GM12864 (cell line): ENCODE data around the gene DRAXIN.

Experiments
- DNase-seq: peaks from one replicate; pipeline ENCODE4 v3.0.0-alpha.2; 2011; ENCODE audit warnings: low read depth
- H3K4me3 ChIP-seq: 2 replicates; pipeline ENCODE4 v1.5.1; 2011; ENCODE audit warnings: mild to moderate bottlenecking, low read depth, low read length, control low read depth
- CTCF ChIP-seq: IDR thresholded peaks from 2 replicates; pipeline ENCODE4 v1.5.1; 2011; ENCODE audit warnings: low read depth, mild to moderate bottlenecking, moderate library complexity, low read length, control low read depth, inconsistent platforms; ENCODE audit errors: missing control alignments

Gene DRAXIN

GRCh38 chr1:11759791-11760190, 68.3 kb downstream of the DRAXIN start:
- DNase-seq, result no peak
- no peak for TF ChIP-seq CTCF
- H3K4me3 ChIP-seq, result no peak overlapping the region

GRCh38 chr1:11761285-11761684, 69.8 kb downstream of the DRAXIN start:
- H3K4me3 ChIP-seq, result no peak overlapping the region
- no peak for TF ChIP-seq CTCF
- DNase-seq, result no peak

GRCh38 chr1:11761988-11762406, 70.5 kb downstream of the DRAXIN start, which contains the start of gene C1orf167:
C1orf167 (plus strand) TSS chr1:11762193; CDS start chr1:11764401, 2,208 bp downstream.
- DNase-seq, result no peak
- no peak within 1 kb of the TSS for H3K4me3 ChIP-seq
- no peak for TF ChIP-seq CTCF

- DNase-seq, result no peak
- TF ChIP-seq CTCF, result no peak
- no peak overlapping the region for H3K4me3 ChIP-seq
These were observed 72.6 kb downstream of the DRAXIN start for GRCh38 chr1:11764115-11764514.

- TF ChIP-seq CTCF, result no peak
- no peak for DNase-seq
- H3K4me3 ChIP-seq, result no peak overlapping the region
These were observed 73.0 kb downstream of the DRAXIN start for GRCh38 chr1:11764519-11764918.

- TF ChIP-seq CTCF, result no peak
- DNase-seq, result no peak
These were observed 74.3 kb downstream of the DRAXIN start for GRCh38 chr1:11765661-11766428.

GRCh38 chr1:11766429-11766776, 74.9 kb downstream of the DRAXIN start:
- no peak for DNase-seq
- H3K4me3 ChIP-seq, result no peak overlapping the region
- TF ChIP-seq CTCF, result no peak

More at GRCh38 chr1:11765661-11766428, 74.3 kb downstream of the DRAXIN start:
- no peak overlapping the region for H3K4me3 ChIP-seq
